HG02840 (cell line): Measurements from ENCODE around the gene DHODH.
"Not testable (repeated sequence)": the region's sequence is repeated elsewhere in the genome, so short reads cannot be mapped to it uniquely, and the experiment has no call there.

ENCODE experiments used
- ATAC-seq: cut with Tn5 transposase; IDR thresholded peaks from one replicate; pipeline ENCODE4 v1.9.1; 2021; ENCODE audit warnings: mild to moderate bottlenecking, moderate library complexity, moderate number of reproducible peaks; ENCODE audit not compliant: unreplicated experiment, low FRiP score

Gene DHODH

DNA sequence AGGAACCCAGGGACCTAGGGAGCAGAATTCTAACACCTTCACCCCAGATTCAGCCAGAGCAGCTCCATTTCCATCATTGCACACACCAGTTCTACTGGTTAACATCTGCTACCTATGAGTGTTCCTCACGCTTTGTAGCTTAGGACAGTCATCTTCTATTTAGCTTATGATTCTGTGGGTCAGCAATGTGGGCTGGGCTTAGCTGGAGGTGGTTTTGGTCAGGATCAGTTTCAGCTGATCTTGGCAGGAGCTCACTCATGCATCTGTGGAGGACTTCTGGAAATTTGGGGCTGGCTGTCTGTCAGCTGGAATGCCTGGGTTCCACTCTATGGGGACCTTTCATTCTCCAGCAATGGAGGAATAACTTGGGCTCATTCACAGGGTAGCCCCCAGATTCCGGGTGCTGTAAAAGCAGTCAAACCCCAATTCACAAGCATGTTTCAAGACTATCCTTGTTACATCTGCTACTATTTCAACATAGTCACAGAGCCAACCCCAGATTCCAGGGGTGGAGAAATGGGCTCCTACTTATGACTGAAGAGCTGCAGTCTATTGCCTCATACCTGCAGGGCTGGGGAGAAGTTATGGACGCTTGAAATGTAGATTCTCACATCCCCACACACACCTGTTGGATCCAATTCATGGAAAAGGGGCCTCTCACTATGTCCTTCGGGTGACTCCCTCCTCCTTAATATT lies 42.4 kb downstream of the DHODH start:
- no peak for ATAC-seq

DNA sequence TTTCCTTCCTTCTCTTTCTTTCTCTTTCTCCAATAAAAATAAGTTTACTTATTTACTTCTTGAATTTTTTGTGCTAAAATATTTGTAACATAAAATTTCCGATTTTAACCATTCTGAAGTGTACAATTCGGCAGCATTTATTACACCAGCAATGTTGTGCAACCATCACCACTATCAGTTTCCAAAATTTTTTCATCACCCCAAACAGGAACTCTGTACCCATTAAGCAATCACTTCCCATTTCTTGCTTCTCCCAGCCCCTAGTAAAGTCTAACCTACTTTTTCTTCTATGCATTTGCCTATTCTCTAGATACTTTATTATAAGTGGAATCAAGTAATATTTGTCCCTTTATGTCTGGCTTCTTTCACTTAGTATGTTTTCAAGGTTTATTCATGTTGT lies 43.3 kb downstream of the DHODH start:
- ATAC-seq, result no peak

DNA sequence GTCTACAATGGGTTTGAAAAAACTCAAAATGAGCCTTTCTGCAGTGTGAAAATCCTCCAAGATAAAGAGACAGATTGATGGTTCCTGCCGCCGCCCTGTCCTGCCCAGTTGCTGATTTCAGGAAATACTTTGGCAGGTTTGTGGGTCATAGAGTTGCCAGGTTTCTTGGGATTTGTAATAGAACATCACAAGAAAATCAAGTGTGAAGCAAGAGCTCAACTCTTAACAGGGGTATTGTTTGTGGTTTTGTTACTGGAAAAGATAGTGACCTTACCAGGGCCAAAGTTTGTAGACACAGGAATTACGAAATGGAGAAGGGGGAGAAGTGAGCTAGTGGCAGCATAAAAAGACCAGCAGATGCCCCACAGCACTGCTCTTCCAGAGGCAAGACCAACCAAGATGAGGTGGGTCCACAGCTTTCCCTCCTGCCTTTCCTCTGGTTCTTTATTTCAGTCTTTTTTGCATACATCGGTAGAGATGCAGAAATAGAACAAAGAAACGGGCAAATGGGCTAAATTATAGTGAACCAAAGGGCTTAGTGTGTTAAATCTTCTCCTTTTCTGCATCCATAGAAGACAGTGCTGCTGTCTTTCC lies 45.8 kb downstream of the DHODH start, which contains the start of gene HP:
TSS of gene HP (plus strand) at position 252 of the 594 bp plus-strand sequence. CDS start at position 400, 148 bp downstream.
- ATAC-seq, result not testable (repeated sequence)

DNA sequence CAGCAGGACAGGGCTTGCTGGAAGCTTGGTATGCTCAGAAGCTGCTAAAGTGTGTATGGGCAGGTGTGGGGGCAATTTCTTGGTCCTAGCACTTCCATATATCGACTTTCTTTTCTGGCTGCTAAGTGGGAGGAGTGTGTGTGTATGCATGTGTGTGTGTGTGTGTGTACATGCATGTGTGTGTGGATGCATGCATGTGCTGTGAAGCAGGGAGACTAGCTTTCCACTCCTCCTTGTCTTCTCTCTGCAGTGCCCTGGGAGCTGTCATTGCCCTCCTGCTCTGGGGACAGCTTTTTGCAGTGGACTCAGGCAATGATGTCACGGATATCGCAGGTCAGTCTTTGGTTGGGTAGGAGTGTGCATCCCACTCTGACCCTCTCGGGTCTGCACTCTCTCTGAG lies 47.4 kb downstream of the DHODH start:
- ATAC-seq, result no peak

DNA sequence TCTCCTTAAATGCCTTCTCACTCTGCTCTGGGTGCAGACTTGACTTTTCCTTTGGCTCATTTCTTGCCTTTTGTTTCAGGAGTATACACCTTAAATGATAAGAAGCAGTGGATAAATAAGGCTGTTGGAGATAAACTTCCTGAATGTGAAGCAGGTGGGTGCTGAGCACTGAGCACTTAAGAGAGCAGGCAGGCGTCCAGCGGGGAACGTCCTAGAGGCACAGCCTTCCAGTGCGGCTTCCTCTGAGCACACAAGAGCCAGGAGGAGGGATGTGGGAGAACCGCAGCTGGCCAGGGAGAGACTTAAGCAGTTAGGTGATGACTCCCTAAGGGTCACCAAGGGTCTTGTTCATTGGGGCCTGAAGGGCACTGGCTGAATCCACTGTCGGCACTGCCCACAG lies 48.8 kb downstream of the DHODH start:
- not testable (repeated sequence) for ATAC-seq

DNA sequence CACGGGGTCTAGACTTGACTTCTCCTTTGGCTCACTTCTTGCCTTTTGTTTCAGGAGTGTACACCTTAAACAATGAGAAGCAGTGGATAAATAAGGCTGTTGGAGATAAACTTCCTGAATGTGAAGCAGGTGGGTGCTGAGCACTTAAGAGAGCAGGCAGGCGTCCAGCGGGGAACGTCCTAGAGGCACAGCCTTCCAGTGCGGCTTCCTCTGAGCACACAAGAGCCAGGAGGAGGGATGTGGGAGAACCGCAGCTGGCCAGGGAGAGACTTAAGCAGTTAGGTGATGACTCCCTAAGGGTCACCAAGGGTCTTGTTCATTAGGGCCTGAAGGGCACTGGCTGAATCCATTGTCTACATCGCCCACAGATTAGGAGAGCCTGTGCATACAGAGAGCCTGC lies 50.5 kb downstream of the DHODH start:
- not testable (repeated sequence) for ATAC-seq

DNA sequence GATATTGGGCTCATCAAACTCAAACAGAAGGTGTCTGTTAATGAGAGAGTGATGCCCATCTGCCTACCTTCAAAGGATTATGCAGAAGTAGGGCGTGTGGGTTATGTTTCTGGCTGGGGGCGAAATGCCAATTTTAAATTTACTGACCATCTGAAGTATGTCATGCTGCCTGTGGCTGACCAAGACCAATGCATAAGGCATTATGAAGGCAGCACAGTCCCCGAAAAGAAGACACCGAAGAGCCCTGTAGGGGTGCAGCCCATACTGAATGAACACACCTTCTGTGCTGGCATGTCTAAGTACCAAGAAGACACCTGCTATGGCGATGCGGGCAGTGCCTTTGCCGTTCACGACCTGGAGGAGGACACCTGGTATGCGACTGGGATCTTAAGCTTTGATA lies 51.9 kb downstream of the DHODH start:
- ATAC-seq, result no peak

DNA sequence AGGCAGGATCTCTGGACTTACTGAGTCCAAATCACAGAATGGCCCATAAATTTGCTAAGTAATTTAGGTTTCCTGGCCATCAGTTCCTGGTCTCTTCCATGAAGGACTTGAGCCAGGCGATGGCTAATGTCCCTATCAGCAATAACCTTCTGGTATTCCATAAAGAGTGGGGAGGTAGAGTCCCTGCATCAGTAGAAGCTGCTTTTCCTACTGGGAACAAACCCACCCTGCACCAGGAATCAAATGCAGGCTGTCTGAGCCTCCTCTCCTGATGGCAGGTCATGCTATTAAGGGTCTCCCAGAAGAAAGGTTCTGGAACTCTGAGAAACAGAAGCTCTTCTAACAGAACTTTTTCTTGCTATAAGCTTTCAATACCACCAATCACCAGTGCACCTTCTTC lies 53.0 kb downstream of the DHODH start:
- ATAC-seq, result no peak

DNA sequence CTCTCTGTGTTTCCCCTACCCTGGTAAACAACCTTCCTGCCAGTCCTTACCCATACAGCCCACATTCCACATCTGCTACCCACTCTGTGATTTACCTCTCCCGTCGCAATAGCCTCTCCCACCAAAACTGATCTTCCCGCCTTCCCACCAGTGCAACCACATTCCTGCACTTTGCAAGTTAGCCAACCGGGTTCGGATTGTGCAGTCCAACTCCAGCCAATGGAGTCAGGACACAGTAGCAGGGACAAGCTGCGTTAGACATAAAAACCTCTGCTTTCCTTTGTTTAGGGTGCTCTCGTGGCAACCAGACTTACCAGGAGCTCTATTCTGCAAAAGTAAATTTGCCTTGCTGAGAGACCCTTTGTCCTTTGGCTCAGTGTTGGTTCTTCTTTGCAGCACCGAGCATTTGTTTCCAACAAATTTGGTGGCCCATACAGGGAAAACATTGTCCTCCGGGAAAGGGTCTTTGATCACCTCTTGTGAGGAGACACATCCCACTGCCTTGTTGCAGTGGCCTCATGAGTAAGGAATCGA lies 55.9 kb downstream of the DHODH start:
- no peak for ATAC-seq

DNA sequence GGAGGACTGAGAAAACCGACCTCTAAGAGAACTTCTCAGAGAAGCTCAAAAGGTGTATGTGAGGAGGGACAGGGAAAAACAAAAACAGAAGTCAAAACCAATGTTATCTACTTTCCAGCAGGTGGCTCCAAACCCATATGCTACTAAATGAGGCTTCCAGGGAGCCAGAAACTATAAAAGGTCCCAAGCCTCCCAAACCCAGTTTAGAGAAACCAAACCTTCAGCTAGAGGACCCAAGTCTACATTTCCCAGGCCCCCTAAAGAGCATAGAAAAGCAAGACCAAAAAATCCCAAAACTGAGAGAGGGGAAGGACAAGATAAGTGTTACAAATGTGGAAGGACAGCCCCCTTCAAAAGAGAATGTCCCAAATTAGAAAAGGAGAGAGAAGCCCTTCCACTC lies 58.2 kb downstream of the DHODH start:
- ATAC-seq, result no peak

DNA sequence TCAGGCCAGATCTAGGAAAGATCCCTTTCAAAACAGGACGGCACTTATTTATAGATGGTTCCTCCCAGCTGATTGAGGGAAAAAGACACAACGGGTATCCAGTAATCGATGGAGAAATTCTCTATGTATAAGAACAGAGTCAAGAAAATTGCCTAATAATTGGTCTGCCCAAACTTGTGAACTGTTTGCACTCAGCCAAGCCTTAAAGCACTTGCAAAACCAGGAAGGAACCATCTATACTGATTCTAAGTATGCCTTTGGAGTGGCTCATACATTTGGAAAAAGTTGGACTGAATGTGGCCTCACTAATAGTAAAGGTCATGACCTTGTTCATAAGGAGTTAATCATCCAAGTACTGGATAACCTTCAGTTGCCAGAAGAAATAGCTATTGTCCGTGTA lies 60.4 kb downstream of the DHODH start:
- no peak for ATAC-seq

DNA sequence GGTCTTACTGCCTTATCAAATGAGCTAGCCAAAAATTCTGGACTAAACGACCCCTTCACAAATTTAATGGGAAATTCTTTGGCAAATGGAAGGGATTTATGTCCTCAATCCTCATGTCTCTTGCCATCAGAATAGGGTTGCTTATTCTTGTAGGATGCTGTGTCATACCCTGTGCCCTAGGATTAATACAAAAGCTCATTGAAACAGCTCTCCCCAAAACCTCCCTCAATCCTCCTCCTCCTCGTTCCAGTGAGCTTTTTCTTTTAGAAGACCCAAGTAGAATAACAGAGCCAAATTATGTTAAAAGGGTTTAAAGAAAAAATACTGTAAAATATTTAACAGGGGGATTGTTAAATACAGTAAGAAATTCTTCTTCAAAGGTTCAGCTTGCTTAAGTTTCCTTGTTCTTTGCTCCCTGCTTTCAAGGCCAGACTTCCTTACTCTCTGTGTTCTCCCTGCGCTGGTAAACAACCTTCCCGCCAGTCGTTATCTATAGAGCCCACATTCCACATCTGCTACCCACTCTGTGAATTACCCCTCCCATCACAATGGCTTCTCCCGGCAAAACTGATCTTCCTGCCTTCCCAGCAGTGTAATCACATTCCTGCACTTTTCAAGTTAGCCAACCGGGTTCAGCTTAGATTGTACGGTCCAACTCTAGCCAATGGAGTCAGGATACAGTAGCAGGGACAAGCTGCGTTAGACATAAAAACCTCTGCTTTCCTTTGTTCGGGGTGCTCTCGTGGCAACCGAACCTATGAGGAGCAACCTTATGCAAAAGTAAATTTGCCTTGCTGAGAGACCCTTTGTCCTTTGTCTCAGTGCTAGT lies 64.2 kb downstream of the DHODH start:
- ATAC-seq, result no peak

DNA sequence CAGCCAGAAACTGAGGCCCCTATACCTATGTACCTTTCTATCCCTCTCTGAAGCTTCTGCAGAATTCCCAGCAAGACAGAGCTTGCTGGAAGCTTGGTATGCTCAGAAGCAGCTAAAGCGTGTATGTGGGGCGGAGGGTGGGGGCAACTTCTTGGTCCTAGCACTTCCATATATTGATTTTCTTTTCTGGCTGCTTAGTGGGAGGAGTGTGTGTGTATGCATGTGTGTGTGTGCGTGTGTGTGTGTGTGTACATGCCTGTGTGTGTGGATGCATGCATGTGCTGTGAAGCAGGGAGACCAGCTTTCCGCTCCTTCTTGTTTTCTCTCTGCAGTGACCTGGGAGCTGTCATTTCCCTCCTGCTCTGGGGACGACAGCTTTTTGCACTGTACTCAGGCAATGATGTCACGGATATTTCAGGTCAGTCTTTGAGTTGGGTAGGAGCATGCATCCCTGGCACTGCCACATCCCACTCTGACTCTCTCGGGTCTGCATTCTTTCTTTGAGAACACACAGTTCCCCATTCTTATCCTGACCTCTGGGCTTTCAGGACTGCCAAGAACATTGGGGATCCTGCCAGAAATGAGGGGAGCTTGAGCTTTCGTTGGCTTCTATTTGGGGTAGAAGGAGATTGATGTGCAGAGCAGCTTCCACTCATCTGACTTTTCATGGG lies 65.2 kb downstream of the DHODH start:
- ATAC-seq, result no peak

DNA sequence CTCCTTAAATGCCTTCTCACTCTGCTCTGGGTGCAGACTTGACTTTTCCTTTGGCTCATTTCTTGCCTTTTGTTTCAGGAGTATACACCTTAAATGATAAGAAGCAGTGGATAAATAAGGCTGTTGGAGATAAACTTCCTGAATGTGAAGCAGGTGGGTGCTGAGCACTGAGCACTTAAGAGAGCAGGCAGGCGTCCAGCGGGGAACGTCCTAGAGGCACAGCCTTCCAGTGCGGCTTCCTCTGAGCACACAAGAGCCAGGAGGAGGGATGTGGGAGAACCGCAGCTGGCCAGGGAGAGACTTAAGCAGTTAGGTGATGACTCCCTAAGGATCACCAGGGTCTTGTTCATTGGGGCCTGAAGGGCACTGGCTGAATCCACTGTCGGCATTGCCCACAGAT lies 66.5 kb downstream of the DHODH start:
- ATAC-seq, result not testable (repeated sequence)
